Neutrophil (primary cell): ENCODE results near the gene DYNC1I1.

Experiments
- H3K27ac ChIP-seq: fragments of 200-600 bp; sonication (generic); 2 replicates; pipeline ENCODE4 v1.5.1; 2016; ENCODE audit warnings: mild to moderate bottlenecking, moderate library complexity
- H3K27me3 ChIP-seq: fragments of 200-600 bp; sonication (generic); 2 replicates; pipeline ENCODE4 v1.6.0; 2016; ENCODE audit warnings: mild to moderate bottlenecking
- H3K36me3 ChIP-seq: fragments of 200-600 bp; sonication (generic); 2 replicates; pipeline ENCODE4 v1.5.1; 2017
- H3K4me1 ChIP-seq, 2 experiments: fragments of 200-600 bp in 1 of 2; sonication (generic) in 1 of 2; 1 replicate in 1 of 2; 2 replicates in 1 of 2; pipeline versions ENCODE4 v1.5.1 to v1.6.1; 2013 to 2016; ENCODE audit warnings: low read depth in 1 of 2, low read length in 1 of 2, mild to moderate bottlenecking in 1 of 2, moderate library complexity in 1 of 2; ENCODE audit not compliant: control insufficient read depth in 1 of 2, insufficient read depth in 1 of 2
- H3K4me3 ChIP-seq, 2 experiments: fragments of 200-600 bp in 1 of 2; sonication (generic) in 1 of 2; 1 replicate in 1 of 2; 2 replicates in 1 of 2; pipeline ENCODE4 v1.5.1; 2013 to 2016; ENCODE audit warnings: low read depth in 1 of 2, low read length in 1 of 2, mild to moderate bottlenecking in 1 of 2, moderate library complexity in 1 of 2
- H3K9me3 ChIP-seq: fragments of 200-600 bp; sonication (generic); 2 replicates; pipeline ENCODE4 v1.5.1; 2016
- TF ChIP-seq, protein P1 (sequence below): fragments of 200-600 bp; sonication (generic); IDR thresholded peaks from 2 replicates; pipeline ENCODE4 v1.5.1; 2016; ENCODE audit warnings: antibody characterized with exemption

DYNC1I1 gene

DNA sequence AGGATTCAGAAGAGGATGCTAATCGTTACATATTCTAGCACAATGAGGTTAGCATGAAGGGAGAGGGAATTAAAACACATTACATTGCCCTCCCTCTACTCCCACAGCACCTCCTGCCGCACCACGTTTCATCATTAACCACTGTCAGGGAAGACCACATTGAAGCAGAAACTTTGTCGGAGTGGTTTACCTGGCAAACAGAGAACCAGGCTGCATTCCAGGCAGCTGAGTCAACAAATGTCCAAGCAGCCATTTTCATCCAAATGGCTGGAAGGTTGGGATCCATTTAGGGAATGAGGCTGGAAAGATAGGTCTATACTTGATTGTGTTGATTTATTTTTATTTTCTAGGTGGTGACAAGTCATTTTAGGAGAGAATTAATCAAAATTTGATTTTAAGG, 273.6 kb downstream of the DYNC1I1 start:
- Histone ChIP-seq H3K4me3 (no peak overlapping the region), H3K27ac (no peak overlapping the region), H3K4me1 (no peaks in the 10 kb centered on the region), H3K27me3 (no peaks in the 10 kb centered on the region), H3K9me3 (no peaks in the 10 kb centered on the region), H3K36me3 (no peaks in the 10 kb centered on the region)
- TF ChIP-seq, protein P1, sequence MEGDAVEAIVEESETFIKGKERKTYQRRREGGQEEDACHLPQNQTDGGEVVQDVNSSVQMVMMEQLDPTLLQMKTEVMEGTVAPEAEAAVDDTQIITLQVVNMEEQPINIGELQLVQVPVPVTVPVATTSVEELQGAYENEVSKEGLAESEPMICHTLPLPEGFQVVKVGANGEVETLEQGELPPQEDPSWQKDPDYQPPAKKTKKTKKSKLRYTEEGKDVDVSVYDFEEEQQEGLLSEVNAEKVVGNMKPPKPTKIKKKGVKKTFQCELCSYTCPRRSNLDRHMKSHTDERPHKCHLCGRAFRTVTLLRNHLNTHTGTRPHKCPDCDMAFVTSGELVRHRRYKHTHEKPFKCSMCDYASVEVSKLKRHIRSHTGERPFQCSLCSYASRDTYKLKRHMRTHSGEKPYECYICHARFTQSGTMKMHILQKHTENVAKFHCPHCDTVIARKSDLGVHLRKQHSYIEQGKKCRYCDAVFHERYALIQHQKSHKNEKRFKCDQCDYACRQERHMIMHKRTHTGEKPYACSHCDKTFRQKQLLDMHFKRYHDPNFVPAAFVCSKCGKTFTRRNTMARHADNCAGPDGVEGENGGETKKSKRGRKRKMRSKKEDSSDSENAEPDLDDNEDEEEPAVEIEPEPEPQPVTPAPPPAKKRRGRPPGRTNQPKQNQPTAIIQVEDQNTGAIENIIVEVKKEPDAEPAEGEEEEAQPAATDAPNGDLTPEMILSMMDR: no peak

DNA sequence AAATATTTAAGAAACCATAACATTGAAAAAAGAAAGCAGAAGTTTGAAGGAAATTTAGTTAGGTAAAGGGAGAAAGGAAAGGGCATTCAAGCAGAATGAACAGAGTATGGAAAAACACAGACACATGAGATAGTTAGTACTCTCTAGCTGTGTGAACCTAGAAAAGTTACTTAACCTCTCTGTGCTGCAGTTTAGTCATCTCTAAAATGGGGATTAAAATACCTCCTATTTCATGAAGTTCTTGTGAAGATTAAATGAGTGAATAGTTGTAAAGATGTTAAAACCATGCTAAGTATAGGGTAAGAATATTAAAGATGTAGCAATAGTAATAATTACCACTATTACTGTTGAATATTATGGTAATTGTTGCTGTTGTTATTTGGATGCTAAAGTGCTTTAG, 279.9 kb downstream of the DYNC1I1 start:
- TF ChIP-seq, protein P1: no peak
- Histone ChIP-seq H3K27ac (no peak overlapping the region), H3K27me3 (no peaks in the 10 kb centered on the region), H3K36me3 (no peaks in the 10 kb centered on the region), H3K9me3 (no peaks in the 10 kb centered on the region), H3K4me1 (no peaks in the 10 kb centered on the region), H3K4me3 (no peak overlapping the region)

DNA sequence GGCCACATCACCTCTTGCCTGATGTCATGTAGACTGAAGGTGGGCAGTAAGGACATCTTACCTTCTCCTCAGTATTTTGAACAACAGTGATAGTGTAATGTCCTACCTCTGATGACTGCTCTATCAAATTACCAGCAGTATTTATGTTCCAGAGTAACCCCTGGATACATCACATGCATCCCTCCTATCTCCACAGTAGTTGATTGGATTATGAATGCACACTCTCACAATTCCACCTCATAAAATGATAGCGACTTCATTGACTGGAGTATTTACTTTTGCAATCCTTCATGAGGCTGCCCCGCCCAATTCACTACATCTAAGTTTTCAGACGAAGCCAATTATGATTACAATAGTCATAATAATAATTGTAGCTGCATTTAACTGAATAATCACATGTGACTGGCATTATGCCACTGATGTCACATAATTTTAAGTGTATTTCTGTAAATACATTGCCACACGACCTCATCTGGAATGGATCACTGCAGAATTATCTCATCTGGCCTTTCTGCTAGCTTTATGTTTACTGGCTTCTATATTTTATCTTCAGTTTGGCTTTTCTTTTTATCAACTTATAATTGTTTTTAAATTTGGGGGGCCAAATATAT, 280.6 kb downstream of the DYNC1I1 start:
- Histone ChIP-seq H3K27me3 (no peaks in the 10 kb centered on the region), H3K4me1 (no peaks in the 10 kb centered on the region), H3K4me3 (no peak overlapping the region), H3K27ac (no peak overlapping the region), H3K36me3 (no peaks in the 10 kb centered on the region), H3K9me3 (no peaks in the 10 kb centered on the region)
- TF ChIP-seq, protein P1: no peak

DNA sequence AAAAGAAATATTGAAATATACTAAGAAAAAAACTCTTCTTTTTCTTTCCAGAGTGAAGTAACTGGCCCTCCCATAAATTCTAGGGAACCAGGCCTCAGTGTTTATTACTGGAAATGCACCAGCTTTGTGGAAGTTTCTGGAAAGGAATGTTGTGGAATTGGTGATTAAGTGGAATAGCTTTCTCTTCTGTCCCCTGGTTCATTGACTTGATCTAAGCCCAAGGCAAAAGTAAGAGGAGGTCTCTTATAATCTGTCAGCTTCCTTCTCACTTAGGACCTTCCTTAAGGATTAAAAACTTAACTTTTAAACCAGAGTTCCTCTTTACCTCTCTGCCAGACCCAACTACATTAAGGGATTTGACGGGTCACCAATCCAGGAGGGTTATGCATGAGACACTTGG, 283.4 kb downstream of the DYNC1I1 start:
- no peak overlapping the region for H3K4me3 ChIP-seq
- no peaks in the 10 kb centered on the region for H3K27me3 ChIP-seq
- H3K36me3 ChIP-seq: no peaks in the 10 kb centered on the region
- no peaks in the 10 kb centered on the region for H3K4me1 ChIP-seq
- no peak overlapping the region for H3K27ac ChIP-seq
- TF ChIP-seq, protein P1: no peak
- H3K9me3 ChIP-seq: no peaks in the 10 kb centered on the region

DNA sequence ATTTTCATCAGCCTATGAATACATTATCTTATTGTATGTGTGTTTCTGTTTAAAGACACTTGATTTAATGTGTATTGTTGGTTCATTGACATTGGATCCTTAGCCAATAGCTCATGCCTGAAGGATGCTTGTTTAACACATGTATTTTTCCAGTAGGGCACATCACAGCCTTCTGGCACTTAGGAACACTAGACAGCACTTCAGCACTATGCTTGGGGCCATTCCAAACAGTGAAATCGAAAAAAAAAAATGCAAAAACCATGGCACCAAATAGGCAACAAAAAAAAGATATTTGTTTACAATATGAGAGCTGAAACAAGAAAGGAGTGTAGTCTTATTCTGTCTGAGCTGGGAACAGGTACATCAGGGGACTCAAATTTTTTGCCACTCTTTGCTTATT, 286.7 kb downstream of the DYNC1I1 start:
- Histone ChIP-seq H3K9me3 (no peaks in the 10 kb centered on the region), H3K4me3 (no peak overlapping the region), H3K4me1 (no peaks in the 10 kb centered on the region)

More for the DNA sequence above, 286.7 kb downstream of the DYNC1I1 start:
- no peak overlapping the region for H3K27ac ChIP-seq
- no peaks in the 10 kb centered on the region for H3K27me3 ChIP-seq
- TF ChIP-seq, protein P1: no peak
- no peaks in the 10 kb centered on the region for H3K36me3 ChIP-seq
